Mucosa of gallbladder (tissue), 1 donor: ENCODE data around the gene HDAC11. TPM values are rescaled to one million over a fixed set of nuclear protein-coding genes. Genes with fewer than 3 reads are reported as not detected.
A peak's percentile ranks its signal among the peaks of the same experiment; 100 is the strongest.
"Not testable (repeated sequence)": the region's sequence is repeated elsewhere in the genome, so short reads cannot be mapped to it uniquely, and the experiment has no call there.

Experiments used
- DNase-seq: peaks from one replicate; pipeline ENCODE4 v3.0.0-alpha.2; 2020; ENCODE audit warnings: low spot score
- total RNA-seq: library from RNA; stranded (reverse); gene quantifications from one replicate; pipeline ENCODE4 v1.2.1, GENCODE V29; 2021
- donor health status: DM: no; HTN: no; CAD: no.

The HDAC11 gene
- total RNA-seq, 1 donor from 2014 or later = 43.7 TPM

GRCh38 chr3:13506680-13507079, 26.6 kb downstream of the HDAC11 start:
- DNase-seq = no peak

GRCh38 chr3:13507247-13507569, 27.1 kb downstream of the HDAC11 start:
- no peak for DNase-seq

- no peak for DNase-seq
Measured at GRCh38 chr3:13507570-13508339, 27.6 kb downstream of the HDAC11 start.

GRCh38 chr3:13508496-13508895, 28.4 kb downstream of the HDAC11 start:
- no peak for DNase-seq

GRCh38 chr3:13509059-13509815, 29.1 kb downstream of the HDAC11 start:
- no peak for DNase-seq

GRCh38 chr3:13509816-13510192, 29.7 kb downstream of the HDAC11 start:
- DNase-seq = no peak

GRCh38 chr3:13512451-13512850, 32.3 kb downstream of the HDAC11 start:
- DNase-seq = no peak

GRCh38 chr3:13513051-13513912, 33.2 kb downstream of the HDAC11 start:
- no peak for DNase-seq

- no peak for DNase-seq
Measured at GRCh38 chr3:13513913-13514517, 33.9 kb downstream of the HDAC11 start.

- DNase-seq = no peak
Measured at GRCh38 chr3:13514639-13515435, 34.7 kb downstream of the HDAC11 start.

- no peak for DNase-seq
Measured at GRCh38 chr3:13515786-13516759, 36.0 kb downstream of the HDAC11 start.

- no peak for DNase-seq
Measured at GRCh38 chr3:13516760-13517135, 36.6 kb downstream of the HDAC11 start.

- DNase-seq = no peak
Measured at GRCh38 chr3:13517253-13517977, 37.3 kb downstream of the HDAC11 start.

- DNase-seq = peak; percentile 32
Measured at GRCh38 chr3:13518516-13518953, 38.4 kb downstream of the HDAC11 start.

GRCh38 chr3:13519006-13519791, 39.1 kb downstream of the HDAC11 start:
- no peak for DNase-seq

- DNase-seq = no peak
Measured at GRCh38 chr3:13520326-13520880, 40.3 kb downstream of the HDAC11 start.

GRCh38 chr3:13521309-13521708, 41.2 kb downstream of the HDAC11 start:
- no peak for DNase-seq

GRCh38 chr3:13521749-13522148, 41.6 kb downstream of the HDAC11 start:
- not testable (repeated sequence) for DNase-seq
